ENCODE data around the gene RPL39L.
"Not testable (repeated sequence)": the region's sequence is repeated elsewhere in the genome, so short reads cannot be mapped to it uniquely, and the experiment has no call there.

RPL39L gene

DNA sequence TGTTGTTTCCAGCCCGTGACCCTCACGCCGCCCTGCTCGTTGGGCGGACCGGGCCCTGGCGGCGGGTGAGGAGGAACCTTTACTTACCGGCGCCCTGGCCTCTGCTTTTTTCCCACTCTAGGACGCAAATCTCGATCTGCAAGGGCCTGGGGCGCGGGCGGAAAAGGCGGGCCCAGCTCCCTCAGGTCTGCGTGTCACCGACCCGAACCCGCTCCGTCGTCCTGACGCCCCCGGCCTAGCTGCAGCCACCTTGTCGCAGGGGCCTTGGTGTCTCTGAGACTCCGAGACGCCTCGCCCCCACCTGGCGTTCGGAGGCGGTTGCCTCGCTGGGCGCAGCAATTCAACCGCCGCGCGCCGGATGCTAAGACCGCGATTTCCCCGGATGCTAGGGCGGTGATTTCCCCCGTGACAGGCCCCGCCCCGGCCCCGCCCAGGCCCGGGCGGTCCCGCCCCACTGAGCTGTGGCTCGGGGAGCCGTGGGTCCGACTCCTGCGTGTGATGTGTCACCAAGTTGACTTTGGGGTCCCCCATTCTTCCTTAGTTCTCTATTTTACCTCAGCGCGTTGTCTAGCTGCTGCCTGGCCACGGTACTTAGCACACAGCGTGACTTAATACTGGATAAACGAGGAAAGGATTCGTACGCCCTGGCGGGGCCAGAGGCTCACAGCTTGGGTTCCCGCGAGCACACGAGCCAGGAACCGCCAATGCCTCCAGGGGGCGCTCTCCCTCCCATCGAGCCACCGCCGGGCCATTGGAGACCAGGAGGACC is at the start of gene RPL39L:
Gene RPL39L, minus strand, starts transcription at position 371 of the 769 bp plus-strand sequence. CDS start 18,196 bp downstream, outside the sequence.
- Histone ChIP-seq H3K4me3 (ENCODE audit: low read depth, low read length) (peak within 1 kb of the TSS; percentile 93), H3K4me1 (ENCODE audit: control insufficient read depth, insufficient read depth, low read length, unreplicated experiment) (no peaks in the 10 kb centered on the region), H2AFZ (ENCODE audit: low read length, unreplicated experiment) (peak within 1 kb of the TSS; percentile 95), H3K27ac (ENCODE audit: low read depth, low read length) (peak within 1 kb of the TSS; percentile 58), H3K79me2 (ENCODE audit: control insufficient read depth, insufficient read depth, low read length, unreplicated experiment) (peaks cover 15% of the 10 kb centered on the region), H3K36me3 (ENCODE audit: insufficient read depth, low read length) (peaks cover 17% of the 10 kb centered on the region), H3K27me3 (ENCODE audit: insufficient read depth, low read length) (peaks cover 21% of the 10 kb centered on the region; the same call in 1 of the 2 replicates)

DNA sequence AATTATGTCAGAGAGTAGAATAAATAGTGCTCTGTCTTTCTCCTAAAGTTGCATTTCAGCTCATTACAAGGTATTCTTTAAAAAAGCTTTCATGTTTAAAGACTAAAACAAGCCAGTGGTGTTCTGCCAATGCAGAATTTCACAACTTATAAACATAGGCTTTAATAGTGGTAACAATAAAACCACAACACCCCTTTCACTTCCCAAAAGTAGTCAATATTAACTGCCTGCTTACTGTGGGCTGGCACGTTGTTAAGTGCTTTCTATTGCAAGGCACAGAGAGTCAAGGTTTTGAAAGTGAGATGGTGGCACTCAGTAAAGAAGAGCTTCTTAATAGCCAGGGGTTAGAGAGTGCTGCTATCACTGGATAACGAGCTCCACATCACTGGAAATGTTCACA is 49.6 kb upstream of the RPL39L start:
- Histone ChIP-seq H3K4me3 (ENCODE audit: low read depth, low read length) (no peak overlapping the region), H3K4me1 (ENCODE audit: control insufficient read depth, insufficient read depth, low read length, unreplicated experiment) (peaks cover 16% of the 10 kb centered on the region), H2AFZ (ENCODE audit: low read length, unreplicated experiment) (no peak overlapping the region), H3K36me3 (ENCODE audit: insufficient read depth, low read length) (no peaks in the 10 kb centered on the region), H3K27ac (ENCODE audit: low read depth, low read length) (no peak overlapping the region), H3K79me2 (ENCODE audit: control insufficient read depth, insufficient read depth, low read length, unreplicated experiment) (no peaks in the 10 kb centered on the region), H3K27me3 (ENCODE audit: insufficient read depth, low read length) (0 out of 2 replicates have a peak, but pooled peaks cover 6% of the 10 kb centered on the region)

DNA sequence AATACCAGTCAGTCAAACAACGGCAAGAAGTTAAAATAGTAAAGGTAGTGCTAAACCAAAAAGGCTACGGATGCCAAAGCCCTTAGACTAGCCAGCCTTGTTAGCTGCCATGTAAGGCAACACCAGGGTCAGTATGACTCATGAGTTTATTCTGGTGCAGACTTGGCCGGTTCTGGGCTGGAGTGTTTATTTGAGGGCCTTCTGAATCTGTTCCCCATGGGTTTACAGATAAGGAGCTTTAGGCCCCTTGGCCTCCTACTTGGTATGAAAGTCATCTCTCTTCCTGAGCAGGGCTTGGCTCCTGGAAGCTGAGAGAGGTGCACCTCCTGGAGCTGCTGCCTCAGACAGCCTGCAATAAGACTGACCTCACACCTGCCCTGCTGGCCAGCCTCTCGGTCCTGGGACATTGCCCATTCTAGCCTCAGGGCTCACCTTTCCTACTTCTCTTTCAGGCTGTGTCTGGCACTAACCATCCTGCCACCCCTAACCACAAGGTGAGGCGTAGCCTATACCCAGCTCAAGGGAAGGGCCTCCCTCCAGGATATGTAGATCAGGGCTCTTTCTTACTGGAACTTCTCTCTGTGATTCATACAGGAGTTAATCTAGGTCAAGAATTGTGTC is 47.6 kb upstream of the RPL39L start:
- Histone ChIP-seq H3K27ac (ENCODE audit: low read depth, low read length) (peak overlapping the region; percentile 46), H3K27me3 (ENCODE audit: insufficient read depth, low read length) (0 out of 2 replicates have a peak, but pooled peaks cover 3% of the 10 kb centered on the region), H3K4me3 (ENCODE audit: low read depth, low read length) (no peak overlapping the region), H3K79me2 (ENCODE audit: control insufficient read depth, insufficient read depth, low read length, unreplicated experiment) (no peaks in the 10 kb centered on the region), H3K36me3 (ENCODE audit: insufficient read depth, low read length) (no peaks in the 10 kb centered on the region), H3K4me1 (ENCODE audit: control insufficient read depth, insufficient read depth, low read length, unreplicated experiment) (peaks cover 16% of the 10 kb centered on the region), H2AFZ (ENCODE audit: low read length, unreplicated experiment) (peak overlapping the region; percentile 79)

DNA sequence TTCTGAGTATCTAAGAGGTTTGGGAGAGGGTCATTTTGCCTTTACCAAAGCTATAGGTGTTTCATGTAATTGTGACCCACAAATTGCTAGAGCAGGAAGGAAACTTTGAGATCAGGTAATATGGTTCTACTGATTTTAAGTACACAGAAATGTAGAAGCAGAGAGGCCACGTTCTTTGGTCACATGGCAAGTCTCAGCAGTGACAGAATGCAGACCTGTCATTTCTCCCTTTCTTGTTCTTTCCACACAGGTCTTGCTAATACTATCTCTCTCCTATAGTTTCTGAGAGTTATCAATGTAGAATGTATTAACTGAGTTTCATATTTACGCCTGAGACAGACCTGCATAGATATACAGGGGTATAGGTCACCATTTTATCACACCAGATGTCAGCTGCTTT is 47.1 kb upstream of the RPL39L start:
- H2AFZ ChIP-seq (ENCODE audit: low read length, unreplicated experiment), result peak overlapping the region; percentile 79
- H3K4me1 ChIP-seq (ENCODE audit: control insufficient read depth, insufficient read depth, low read length, unreplicated experiment), result peaks cover 16% of the 10 kb centered on the region
- no peaks in the 10 kb centered on the region for H3K27me3 ChIP-seq (ENCODE audit: insufficient read depth, low read length)
- no peak overlapping the region for H3K4me3 ChIP-seq (ENCODE audit: low read depth, low read length)
- H3K36me3 ChIP-seq (ENCODE audit: insufficient read depth, low read length), result no peaks in the 10 kb centered on the region
- H3K79me2 ChIP-seq (ENCODE audit: control insufficient read depth, insufficient read depth, low read length, unreplicated experiment), result no peaks in the 10 kb centered on the region
- H3K27ac ChIP-seq (ENCODE audit: low read depth, low read length), result no peak overlapping the region

DNA sequence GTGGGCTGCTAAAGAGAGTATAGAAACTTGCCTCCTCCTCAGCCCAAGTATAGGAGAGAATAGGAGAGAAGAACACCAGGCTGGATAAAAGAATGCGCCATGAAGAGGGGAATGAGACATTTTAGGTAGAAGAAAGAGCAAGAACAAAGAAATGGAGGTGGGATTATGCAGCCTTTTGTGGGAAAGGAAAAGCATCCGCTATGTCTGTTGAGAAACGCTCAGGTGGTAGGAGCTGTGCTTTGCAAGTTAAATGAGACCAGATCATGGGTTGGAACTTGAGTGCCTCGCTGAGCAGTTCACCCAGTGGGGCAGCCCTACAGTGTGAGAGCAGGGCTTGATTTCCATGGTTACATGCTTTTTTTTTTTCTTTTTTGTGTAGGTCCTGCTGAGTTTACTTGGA is 46.5 kb upstream of the RPL39L start:
- H3K4me1 ChIP-seq (ENCODE audit: control insufficient read depth, insufficient read depth, low read length, unreplicated experiment), result peaks cover 16% of the 10 kb centered on the region
- no peak overlapping the region for H3K4me3 ChIP-seq (ENCODE audit: low read depth, low read length)
- no peak overlapping the region for H2AFZ ChIP-seq (ENCODE audit: low read length, unreplicated experiment)
- H3K27me3 ChIP-seq (ENCODE audit: insufficient read depth, low read length), result no peaks in the 10 kb centered on the region
- H3K79me2 ChIP-seq (ENCODE audit: control insufficient read depth, insufficient read depth, low read length, unreplicated experiment), result no peaks in the 10 kb centered on the region
- no peak overlapping the region for H3K27ac ChIP-seq (ENCODE audit: low read depth, low read length)
- H3K36me3 ChIP-seq (ENCODE audit: insufficient read depth, low read length), result no peaks in the 10 kb centered on the region

DNA sequence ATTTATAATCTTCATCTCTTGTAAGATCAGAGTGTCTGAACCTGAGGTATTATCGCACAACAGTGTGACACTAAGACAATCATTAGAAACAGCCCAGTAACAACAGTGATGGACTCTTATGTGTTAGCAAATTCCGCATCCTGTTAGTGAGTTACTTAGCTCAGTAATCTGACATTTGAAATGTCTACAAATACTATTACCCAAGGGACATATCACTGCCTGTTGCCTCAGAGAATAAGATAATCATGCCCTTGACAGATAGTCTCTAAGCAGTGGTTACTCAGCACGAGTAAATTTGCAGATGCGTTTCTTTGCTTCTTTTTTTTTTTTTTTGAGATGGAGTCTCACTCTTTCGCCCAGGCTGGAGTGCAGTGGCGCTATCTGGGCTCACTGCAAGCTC is 44.6 kb upstream of the RPL39L start:
- Histone ChIP-seq H3K4me1 (ENCODE audit: control insufficient read depth, insufficient read depth, low read length, unreplicated experiment) (peaks cover 16% of the 10 kb centered on the region), H3K4me3 (ENCODE audit: low read depth, low read length) (no peak overlapping the region), H3K36me3 (ENCODE audit: insufficient read depth, low read length) (no peaks in the 10 kb centered on the region), H3K79me2 (ENCODE audit: control insufficient read depth, insufficient read depth, low read length, unreplicated experiment) (no peaks in the 10 kb centered on the region), H2AFZ (ENCODE audit: low read length, unreplicated experiment) (no peak overlapping the region), H3K27me3 (ENCODE audit: insufficient read depth, low read length) (no peaks in the 10 kb centered on the region), H3K27ac (ENCODE audit: low read depth, low read length) (no peak overlapping the region)

DNA sequence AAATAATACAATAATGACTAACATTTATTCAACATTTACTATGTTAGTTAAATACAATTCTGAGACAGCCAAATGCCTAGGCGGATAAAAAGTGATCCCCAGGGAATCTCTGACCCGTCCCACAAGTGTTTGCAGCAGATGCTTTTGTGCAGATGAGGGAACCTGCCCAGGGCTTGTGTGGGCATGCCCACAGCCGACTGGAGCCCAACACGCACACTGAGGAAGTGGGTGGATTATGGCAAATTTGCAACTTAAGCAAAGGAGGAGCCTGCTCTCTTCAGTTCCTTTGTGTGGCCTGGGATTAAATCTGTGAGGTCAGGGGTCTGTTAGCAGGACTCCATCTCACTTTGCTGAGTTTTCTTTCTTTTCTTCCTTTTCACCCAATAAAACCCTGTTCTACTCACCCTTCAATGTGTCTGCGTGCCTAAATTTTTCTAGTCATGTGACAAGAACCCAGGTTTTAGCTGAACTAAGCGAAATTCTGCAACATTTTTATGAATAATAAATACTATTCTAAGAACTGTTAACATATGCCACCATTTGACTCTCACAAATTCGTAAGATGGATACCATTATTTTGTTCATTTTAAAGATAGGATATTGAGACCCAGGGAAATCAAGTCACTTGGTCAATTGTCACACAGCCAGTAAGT is 44.0 kb upstream of the RPL39L start:
- Histone ChIP-seq H2AFZ (ENCODE audit: low read length, unreplicated experiment) (no peak overlapping the region), H3K27ac (ENCODE audit: low read depth, low read length) (no peak overlapping the region), H3K27me3 (ENCODE audit: insufficient read depth, low read length) (no peaks in the 10 kb centered on the region)

DNA sequence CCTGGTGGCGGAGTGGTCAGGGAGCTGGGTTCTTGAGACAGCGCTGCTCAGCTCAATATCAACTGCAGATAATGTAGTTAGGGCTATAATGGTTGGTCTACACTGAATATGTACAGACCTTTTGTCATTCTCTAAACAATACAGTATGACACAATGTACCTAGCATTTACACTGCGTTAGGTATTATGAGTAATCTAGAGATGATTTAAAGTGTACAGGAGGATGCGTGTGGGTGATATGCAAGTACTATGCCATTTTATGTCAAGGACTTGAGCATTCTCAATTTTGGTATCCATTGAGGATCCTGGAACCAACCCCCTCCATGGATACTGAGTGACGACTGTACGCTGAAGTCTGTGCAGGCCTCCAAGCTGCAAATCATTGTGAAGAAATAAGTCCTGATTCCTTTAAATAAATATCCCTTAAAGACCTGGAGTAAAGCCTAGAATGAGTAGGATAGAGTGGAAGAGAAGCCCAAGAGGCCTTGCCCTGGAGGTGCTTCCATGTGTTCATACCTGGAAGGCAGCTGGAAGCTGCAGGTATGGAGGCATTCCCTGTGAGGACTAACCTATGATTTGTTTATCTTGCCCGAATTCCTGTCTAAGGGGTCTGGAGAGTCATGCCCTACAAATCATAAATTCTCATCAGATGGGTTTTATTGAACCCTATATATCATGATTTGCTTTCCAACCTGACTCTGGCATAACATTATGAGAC is 42.3 kb upstream of the RPL39L start:
- Histone ChIP-seq H3K27ac (ENCODE audit: low read depth, low read length) (no peak overlapping the region), H3K4me3 (ENCODE audit: low read depth, low read length) (no peak overlapping the region), H3K4me1 (ENCODE audit: control insufficient read depth, insufficient read depth, low read length, unreplicated experiment) (peaks cover 5% of the 10 kb centered on the region), H2AFZ (ENCODE audit: low read length, unreplicated experiment) (no peak overlapping the region), H3K79me2 (ENCODE audit: control insufficient read depth, insufficient read depth, low read length, unreplicated experiment) (no peaks in the 10 kb centered on the region), H3K27me3 (ENCODE audit: insufficient read depth, low read length) (no peaks in the 10 kb centered on the region), H3K36me3 (ENCODE audit: insufficient read depth, low read length) (no peaks in the 10 kb centered on the region)

More for the DNA sequence above, 44.0 kb upstream of the RPL39L start:
- H3K36me3 ChIP-seq (ENCODE audit: insufficient read depth, low read length), result no peaks in the 10 kb centered on the region
- H3K4me1 ChIP-seq (ENCODE audit: control insufficient read depth, insufficient read depth, low read length, unreplicated experiment), result peaks cover 16% of the 10 kb centered on the region
- no peaks in the 10 kb centered on the region for H3K79me2 ChIP-seq (ENCODE audit: control insufficient read depth, insufficient read depth, low read length, unreplicated experiment)
- no peak overlapping the region for H3K4me3 ChIP-seq (ENCODE audit: low read depth, low read length)

DNA sequence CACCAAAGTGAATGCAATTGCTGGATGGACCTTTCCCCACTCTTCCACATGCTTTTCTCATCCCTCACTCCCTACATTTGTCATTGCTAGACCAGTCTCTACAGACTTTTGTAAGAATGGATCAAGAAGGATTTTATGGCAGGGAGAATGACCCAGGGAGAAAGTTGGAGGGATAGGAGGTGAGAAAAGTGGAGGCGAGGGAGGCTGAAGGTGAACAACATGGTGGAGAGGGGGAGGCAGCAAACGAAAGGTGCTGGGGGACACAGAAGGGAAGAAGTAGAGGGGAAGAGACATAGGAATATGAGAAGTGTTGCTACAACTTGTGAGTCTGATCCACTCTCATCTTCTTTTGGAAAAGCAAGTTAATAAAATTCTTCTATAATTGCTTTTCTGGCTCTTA is 33.6 kb upstream of the RPL39L start:
- Histone ChIP-seq H3K4me1 (ENCODE audit: control insufficient read depth, insufficient read depth, low read length, unreplicated experiment) (peaks cover 12% of the 10 kb centered on the region), H3K79me2 (ENCODE audit: control insufficient read depth, insufficient read depth, low read length, unreplicated experiment) (no peaks in the 10 kb centered on the region), H2AFZ (ENCODE audit: low read length, unreplicated experiment) (no peak overlapping the region), H3K27me3 (ENCODE audit: insufficient read depth, low read length) (no peaks in the 10 kb centered on the region), H3K27ac (ENCODE audit: low read depth, low read length) (no peak overlapping the region), H3K4me3 (ENCODE audit: low read depth, low read length) (no peak overlapping the region), H3K36me3 (ENCODE audit: insufficient read depth, low read length) (no peaks in the 10 kb centered on the region)

DNA sequence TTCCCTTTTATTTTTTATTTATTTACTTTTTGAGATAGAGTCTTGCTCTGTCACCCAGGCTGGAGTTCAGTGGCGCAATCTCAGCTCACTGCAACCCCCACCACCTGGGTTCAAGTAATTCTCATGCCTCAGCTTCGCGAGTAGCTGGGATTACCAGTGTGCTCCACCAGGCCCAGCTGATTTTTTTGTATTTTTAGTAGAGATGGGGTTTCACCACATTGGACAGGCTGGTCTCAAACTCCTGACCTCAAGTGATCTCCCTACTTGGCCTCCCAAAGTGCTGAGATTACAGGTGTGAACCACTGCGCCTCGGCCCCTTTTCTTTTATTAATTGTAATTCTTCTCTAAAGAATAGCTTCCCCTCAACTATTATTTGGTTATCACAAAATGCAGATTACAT is 31.6 kb upstream of the RPL39L start:
- H3K36me3 ChIP-seq (ENCODE audit: insufficient read depth, low read length); H3K27ac ChIP-seq (ENCODE audit: low read depth, low read length); H3K27me3 ChIP-seq (ENCODE audit: insufficient read depth, low read length); H2AFZ ChIP-seq (ENCODE audit: low read length, unreplicated experiment); H3K4me3 ChIP-seq (ENCODE audit: low read depth, low read length); H3K79me2 ChIP-seq (ENCODE audit: control insufficient read depth, insufficient read depth, low read length, unreplicated experiment): not testable (repeated sequence)
- H3K4me1 ChIP-seq (ENCODE audit: control insufficient read depth, insufficient read depth, low read length, unreplicated experiment), result peaks cover 12% of the 10 kb centered on the region

Data from ACC112 (cell line).